HG03575 (cell line): ENCODE results near the gene RPS6KA3.

ENCODE experiments used
- ATAC-seq: cut with Tn5 transposase; IDR thresholded peaks from one replicate; pipeline ENCODE4 v1.9.1; 2021; ENCODE audit not compliant: unreplicated experiment, insufficient number of reproducible peaks, low FRiP score; ENCODE audit errors: extremely low read depth

The RPS6KA3 gene

GRCh38 chrX:20266810-20267606 lies at the start of gene RPS6KA3:
Gene RPS6KA3, minus strand, starts transcription at chrX:20266909. Its CDS starts 277 bp downstream, at chrX:20266632.
- no peak for ATAC-seq

GRCh38 chrX:20315140-20315539 lies 48.4 kb upstream of the RPS6KA3 start:
- ATAC-seq = no peak

- ATAC-seq = no peak
Measured at GRCh38 chrX:20313899-20314298, 47.2 kb upstream of the RPS6KA3 start.

GRCh38 chrX:20312018-20312417 lies 45.3 kb upstream of the RPS6KA3 start:
- ATAC-seq = no peak

GRCh38 chrX:20311505-20311904 lies 44.8 kb upstream of the RPS6KA3 start:
- no peak for ATAC-seq

GRCh38 chrX:20309806-20310205 lies 43.1 kb upstream of the RPS6KA3 start:
- ATAC-seq = no peak

GRCh38 chrX:20306668-20307067 lies 40.0 kb upstream of the RPS6KA3 start:
- ATAC-seq = no peak

- no peak for ATAC-seq
Measured at GRCh38 chrX:20300822-20301221, 34.1 kb upstream of the RPS6KA3 start.

- ATAC-seq = no peak
Measured at GRCh38 chrX:20294957-20295356, 28.2 kb upstream of the RPS6KA3 start.

GRCh38 chrX:20294284-20294683 lies 27.6 kb upstream of the RPS6KA3 start:
- no peak for ATAC-seq

- no peak for ATAC-seq
Measured at GRCh38 chrX:20285511-20285910, 18.8 kb upstream of the RPS6KA3 start.

GRCh38 chrX:20284992-20285391 lies 18.3 kb upstream of the RPS6KA3 start:
- no peak for ATAC-seq

GRCh38 chrX:20284444-20284843 lies 17.7 kb upstream of the RPS6KA3 start:
- no peak for ATAC-seq

- ATAC-seq = no peak
Measured at GRCh38 chrX:20280938-20281337, 14.2 kb upstream of the RPS6KA3 start.

- no peak for ATAC-seq
Measured at GRCh38 chrX:20274121-20274520, 7.4 kb upstream of the RPS6KA3 start.

GRCh38 chrX:20271730-20272129 lies 5.0 kb upstream of the RPS6KA3 start:
- ATAC-seq = no peak

GRCh38 chrX:20271186-20271585 lies 4.5 kb upstream of the RPS6KA3 start:
- no peak for ATAC-seq

- no peak for ATAC-seq
Measured at GRCh38 chrX:20270562-20270890, 3.8 kb upstream of the RPS6KA3 start.

GRCh38 chrX:20269848-20270561 lies 3.3 kb upstream of the RPS6KA3 start:
- ATAC-seq = no peak

- ATAC-seq = no peak
Measured at GRCh38 chrX:20267931-20268701, 1.4 kb upstream of the RPS6KA3 start.
